Measurements from ENCODE around the gene ADAMTS3.

DNA sequence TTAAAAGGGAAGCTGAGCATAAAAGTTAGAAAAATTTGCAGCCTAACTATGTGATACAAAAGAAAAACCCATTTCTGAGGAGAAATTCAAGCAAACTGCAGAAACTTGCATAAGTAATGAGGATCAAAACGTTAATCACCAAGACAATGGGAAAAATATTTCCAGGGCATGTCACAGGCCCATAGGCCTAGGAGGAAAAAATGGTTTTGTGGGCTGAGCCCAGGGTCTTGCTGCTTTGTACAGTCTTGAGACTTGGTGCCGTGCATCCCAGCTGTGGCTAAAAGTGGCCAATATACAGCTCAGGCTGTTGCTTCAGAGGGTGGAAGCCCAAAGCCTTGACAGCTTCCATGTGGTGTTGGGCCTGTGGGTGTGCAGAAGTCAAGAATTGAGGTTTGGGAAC lies 37.7 kb upstream of the ADAMTS3 start:
- TF ChIP-seq RFX5 (IDR thresholded peaks at IDR 0.05; ENCODE audit: low read depth, low read length) (no peak), CEBPB (tag; IDR thresholded peaks at IDR 0.05) (no peak), PHB (CRISPR knock-in tag; IDR thresholded peaks at IDR 0.05) (no peak), JUN (IDR thresholded peaks at IDR 0.05; ENCODE audit: borderline replicate concordance, low read depth, low read length) (no peak), JUN (CRISPR knock-in tag; IDR thresholded peaks at IDR 0.05; ENCODE audit: borderline replicate concordance) (no peak), SMARCA4 (IDR thresholded peaks at IDR 0.05) (no peak), HDAC2 (IDR thresholded peaks at IDR 0.05) (no peak), KLF13 (tag; IDR thresholded peaks at IDR 0.05; ENCODE audit: borderline replicate concordance, low read depth) (no peak), SP1 (CRISPR knock-in tag; IDR thresholded peaks at IDR 0.05) (no peak)
- TF ChIP-seq, protein P1, sequence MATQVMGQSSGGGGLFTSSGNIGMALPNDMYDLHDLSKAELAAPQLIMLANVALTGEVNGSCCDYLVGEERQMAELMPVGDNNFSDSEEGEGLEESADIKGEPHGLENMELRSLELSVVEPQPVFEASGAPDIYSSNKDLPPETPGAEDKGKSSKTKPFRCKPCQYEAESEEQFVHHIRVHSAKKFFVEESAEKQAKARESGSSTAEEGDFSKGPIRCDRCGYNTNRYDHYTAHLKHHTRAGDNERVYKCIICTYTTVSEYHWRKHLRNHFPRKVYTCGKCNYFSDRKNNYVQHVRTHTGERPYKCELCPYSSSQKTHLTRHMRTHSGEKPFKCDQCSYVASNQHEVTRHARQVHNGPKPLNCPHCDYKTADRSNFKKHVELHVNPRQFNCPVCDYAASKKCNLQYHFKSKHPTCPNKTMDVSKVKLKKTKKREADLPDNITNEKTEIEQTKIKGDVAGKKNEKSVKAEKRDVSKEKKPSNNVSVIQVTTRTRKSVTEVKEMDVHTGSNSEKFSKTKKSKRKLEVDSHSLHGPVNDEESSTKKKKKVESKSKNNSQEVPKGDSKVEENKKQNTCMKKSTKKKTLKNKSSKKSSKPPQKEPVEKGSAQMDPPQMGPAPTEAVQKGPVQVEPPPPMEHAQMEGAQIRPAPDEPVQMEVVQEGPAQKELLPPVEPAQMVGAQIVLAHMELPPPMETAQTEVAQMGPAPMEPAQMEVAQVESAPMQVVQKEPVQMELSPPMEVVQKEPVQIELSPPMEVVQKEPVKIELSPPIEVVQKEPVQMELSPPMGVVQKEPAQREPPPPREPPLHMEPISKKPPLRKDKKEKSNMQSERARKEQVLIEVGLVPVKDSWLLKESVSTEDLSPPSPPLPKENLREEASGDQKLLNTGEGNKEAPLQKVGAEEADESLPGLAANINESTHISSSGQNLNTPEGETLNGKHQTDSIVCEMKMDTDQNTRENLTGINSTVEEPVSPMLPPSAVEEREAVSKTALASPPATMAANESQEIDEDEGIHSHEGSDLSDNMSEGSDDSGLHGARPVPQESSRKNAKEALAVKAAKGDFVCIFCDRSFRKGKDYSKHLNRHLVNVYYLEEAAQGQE (IDR thresholded peaks at IDR 0.05; ENCODE audit: borderline replicate concordance) = no peak
- TF ChIP-seq, protein P1 (CRISPR knock-in tag; IDR thresholded peaks at IDR 0.05; ENCODE audit: low read depth) = no peak

Data from K562 (cell line).